Thyroid gland (tissue), 4 donors: ENCODE results near the gene RGS19. TPM values are rescaled to one million over a fixed set of nuclear protein-coding genes. Genes with fewer than 3 reads are reported as not detected.

Experiments used
- DNase-seq, 2 donors: peaks; one replicate each; pipeline ENCODE4 v3.0.0-alpha.2; 2019
- H3K27ac ChIP-seq, 3 donors: fragments of 200-600 bp; sonication (generic); 1 replicate in 2 of 3; 2 replicates in 1 of 3; pipeline ENCODE4 v1.5.1; 2016 to 2019; ENCODE audit warnings: mild to moderate bottlenecking in 1 of 3, moderate library complexity in 1 of 3
- H3K27me3 ChIP-seq: fragments of 200-600 bp; sonication (generic); one replicate; pipeline ENCODE4 v1.5.1; 2019
- H3K36me3 ChIP-seq, 2 donors: fragments of 200-600 bp; sonication (generic); one replicate each; pipeline ENCODE4 v1.5.1; 2016 to 2019
- H3K4me1 ChIP-seq, 2 donors: fragments of 200-600 bp; sonication (generic); one replicate each; pipeline ENCODE4 v1.5.1; 2017 to 2019
- H3K4me3 ChIP-seq, 3 donors: fragments of 200-600 bp; sonication (generic); replicated peaks in 1 of 3; 1 replicate in 2 of 3; 2 replicates in 1 of 3; pipeline ENCODE4 v1.5.1; 2016; ENCODE audit warnings: mild to moderate bottlenecking in 1 of 3
- H3K9me3 ChIP-seq: fragments of 200-600 bp; sonication (generic); one replicate; pipeline ENCODE4 v1.5.1; 2017
- CTCF ChIP-seq, 6 experiments: fragments of 200-600 bp in 3 of 6; fragments of 450-650 bp in 3 of 6; sonication (generic) in 3 of 6; IDR thresholded peaks; one replicate each; pipeline ENCODE4 v1.5.1; 2016 to 2019; ENCODE audit warnings: antibody characterized with exemption in 6 of 6, mild to moderate bottlenecking in 2 of 6, inconsistent platforms in 1 of 6, moderate library complexity in 1 of 6
- POLR2A ChIP-seq, 2 donors: fragments of 450-650 bp; IDR thresholded peaks; one replicate each; pipeline ENCODE4 v1.6.1; 2017; ENCODE audit warnings: antibody characterized with exemption in 2 of 2, mild to moderate bottlenecking in 2 of 2, moderate library complexity in 1 of 2
- WGBS, 2 donors: methylation state at CpG; one replicate each; pipeline ENCODE4 v1.1.5; 2017; 5-methylcytosine and 5-hydroxymethylcytosine counted together
- intact Hi-C: fragments of 100-400 bp; cut with DNase I; formaldehyde crosslinking; loops from one replicate; pipeline ENCODE4 v1.15.1; 2023
- total RNA-seq, 4 donors: library from RNA; depleted of rRNA; stranded (reverse); fragments of >200 nt; gene quantifications; one replicate each; pipeline ENCODE4 v1.2.3, GENCODE V29; 2016

RGS19 gene
- total RNA-seq, 4 donors from 2014 or later, result 10.5 to 17.2 (median 13.4) TPM

- Histone ChIP-seq H3K36me3 (no peaks in the 10 kb centered on the region), H3K27ac (peak overlapping the region; percentile 39 to 59 (median 43)), H3K9me3 (no peaks in the 10 kb centered on the region), H3K4me1 (no peaks in the 10 kb centered on the region), H3K27me3 (no peaks in the 10 kb centered on the region), H3K4me3 (no peak overlapping the region)
- WGBS, 2 donors, result 26 to 37% methylated on average over 9 to 14 of the region's 22 CpGs
- intact Hi-C loops, result no loop called here
- DNase-seq, result peak in 1 of 2 donors; percentile 33
- no peak for TF ChIP-seq CTCF (IDR thresholded peaks at IDR 0.05)
- no peak for TF ChIP-seq POLR2A (IDR thresholded peaks at IDR 0.05)
Observed at GRCh38 chr20:64055893-64056638, 23.3 kb downstream of the RGS19 start.

- DNase-seq, result no peak
- intact Hi-C loops, result no loop called here
- no peaks in the 10 kb centered on the region for H3K27me3 ChIP-seq
- H3K27ac ChIP-seq, result peak overlapping the region; percentile 39 to 59 (median 43)
- H3K4me3 ChIP-seq, result no peak overlapping the region
- no peaks in the 10 kb centered on the region for H3K9me3 ChIP-seq
- no peaks in the 10 kb centered on the region for H3K36me3 ChIP-seq
- no peaks in the 10 kb centered on the region for H3K4me1 ChIP-seq
- TF ChIP-seq POLR2A (IDR thresholded peaks at IDR 0.05), result no peak
- TF ChIP-seq CTCF (IDR thresholded peaks at IDR 0.05), result no peak
- 74 to 76% methylated on average over 5 to 9 of the region's 9 CpGs for WGBS, 2 donors
Observed at GRCh38 chr20:64055396-64055892, 23.9 kb downstream of the RGS19 start.

- Histone ChIP-seq H3K9me3 (no peaks in the 10 kb centered on the region), H3K27ac (peak overlapping the region; percentile 26 to 36 (median 33)), H3K27me3 (peaks cover 4% of the 10 kb centered on the region), H3K4me3 (no peak overlapping the region), H3K36me3 (no peaks in the 10 kb centered on the region), H3K4me1 (peaks cover 3 to 5% of the 10 kb centered on the region in 2 donors)
- intact Hi-C loops, result no loop called here
- WGBS, 2 donors, result 33 to 34% methylated on average over 6 to 7 of the region's 17 CpGs
- peak; percentile 36 to 45 for DNase-seq
- TF ChIP-seq POLR2A (IDR thresholded peaks at IDR 0.05), result no peak
- TF ChIP-seq CTCF (IDR thresholded peaks at IDR 0.05), result no peak
Observed at GRCh38 chr20:64053841-64054661, 25.3 kb downstream of the RGS19 start.

GRCh38 chr20:64052987-64053840 lies 26.1 kb downstream of the RGS19 start:
- Histone ChIP-seq H3K9me3 (no peaks in the 10 kb centered on the region), H3K36me3 (no peaks in the 10 kb centered on the region), H3K4me3 (no peak overlapping the region), H3K27ac (peak overlapping the region in 2 of 3 donors; percentile 52 to 70), H3K27me3 (peaks cover 4% of the 10 kb centered on the region), H3K4me1 (peaks cover 3 to 10% of the 10 kb centered on the region in 2 donors)
- WGBS, 2 donors, result 78 to 80% methylated on average over 22 to 23 of the region's 33 CpGs
- intact Hi-C loops, result no loop called here
- TF ChIP-seq CTCF (IDR thresholded peaks at IDR 0.05) (no peak), POLR2A (IDR thresholded peaks at IDR 0.05) (no peak)
- no peak for DNase-seq
